Measurements from ENCODE around the gene LVRN.

The LVRN gene

DNA sequence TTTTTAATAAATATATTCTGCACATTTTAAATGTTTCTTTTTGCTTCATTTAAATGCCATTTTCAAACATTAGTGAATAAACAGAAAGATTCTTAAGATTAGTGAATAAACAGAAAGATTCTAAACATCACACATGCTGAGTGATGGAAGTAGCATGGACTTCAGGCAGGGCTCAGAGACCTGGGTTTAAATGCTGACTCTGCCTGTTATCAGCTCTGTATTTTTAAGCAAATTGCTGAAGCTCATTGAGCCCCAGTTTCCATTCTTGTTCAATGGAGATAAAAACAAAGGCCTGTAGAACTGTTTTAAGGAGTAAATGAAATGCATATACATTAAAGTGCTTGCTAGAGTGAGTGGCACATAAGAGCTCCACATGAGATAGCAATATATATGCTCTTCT is 8.1 kb upstream of the LVRN start:
- DNase-seq (ENCODE audit: low read depth) = no peak
- H3K4me3 ChIP-seq (ENCODE audit: low read depth, low read length) = no peak overlapping the region

DNA sequence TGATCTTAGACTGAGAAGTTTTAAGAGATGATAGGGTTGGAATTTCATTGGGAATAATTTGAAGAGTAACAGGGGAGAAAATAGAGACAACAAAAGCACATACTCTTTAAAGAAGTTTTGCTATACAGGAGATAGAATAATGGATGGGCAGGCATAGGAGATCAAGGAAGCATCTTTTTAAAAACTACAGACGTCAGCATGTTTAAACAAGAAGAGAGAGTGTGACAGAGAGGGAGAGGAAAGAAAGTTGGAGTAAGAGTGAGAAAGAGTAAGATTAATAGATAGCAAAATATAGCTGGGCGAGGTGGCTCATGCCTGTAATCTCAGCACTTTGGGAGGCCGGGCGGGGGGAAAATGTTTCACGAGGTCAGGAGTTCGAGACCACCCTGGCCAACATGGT is 5.3 kb upstream of the LVRN start:
- no peak for DNase-seq (ENCODE audit: low read depth)
- H3K4me3 ChIP-seq (ENCODE audit: low read depth, low read length) = no peak overlapping the region

DNA sequence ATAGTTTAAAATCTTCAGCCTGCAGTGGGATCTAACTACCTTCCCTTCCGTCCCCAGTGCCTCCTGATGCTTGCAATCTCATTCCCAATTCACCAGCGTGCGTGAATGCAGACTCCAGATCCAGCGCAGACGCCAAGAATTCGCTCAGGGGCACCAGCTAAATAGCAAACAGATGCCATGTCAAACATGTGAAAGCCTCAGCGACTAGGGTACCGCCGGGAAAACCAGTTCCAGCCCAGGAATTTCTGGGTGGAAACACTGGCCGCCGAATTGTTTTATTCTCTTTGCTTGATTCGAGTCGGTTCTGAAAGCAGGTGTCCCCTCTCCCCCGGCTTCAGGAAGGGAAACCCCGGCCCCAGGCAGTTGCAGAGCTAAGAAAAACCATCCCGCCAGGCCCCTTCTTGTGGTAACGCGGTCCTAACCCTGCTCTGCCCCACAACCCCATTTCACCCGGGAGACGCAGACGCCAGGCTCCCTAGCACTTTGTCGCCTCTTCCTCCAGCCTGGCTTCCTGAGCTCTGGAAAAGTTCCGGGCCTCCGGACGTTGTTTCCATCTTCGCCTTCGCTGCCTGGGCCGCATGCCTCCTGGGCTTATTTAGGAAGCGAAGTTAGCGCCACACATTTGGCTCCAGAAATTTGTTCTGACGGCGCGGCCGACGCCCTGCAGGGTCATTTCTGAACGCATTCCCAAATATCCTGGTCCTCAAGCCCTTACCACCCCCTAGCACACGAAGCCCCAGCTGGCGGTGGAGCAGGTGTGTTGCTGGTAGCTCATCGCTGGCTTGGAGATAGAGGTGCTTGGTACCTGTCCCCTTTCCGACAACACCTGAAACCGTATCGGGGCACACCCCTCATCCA is 665 bp upstream of the LVRN start:
- no peak for DNase-seq (ENCODE audit: low read depth)
- H3K4me3 ChIP-seq (ENCODE audit: low read depth, low read length) = peak overlapping the region; percentile 17

DNA sequence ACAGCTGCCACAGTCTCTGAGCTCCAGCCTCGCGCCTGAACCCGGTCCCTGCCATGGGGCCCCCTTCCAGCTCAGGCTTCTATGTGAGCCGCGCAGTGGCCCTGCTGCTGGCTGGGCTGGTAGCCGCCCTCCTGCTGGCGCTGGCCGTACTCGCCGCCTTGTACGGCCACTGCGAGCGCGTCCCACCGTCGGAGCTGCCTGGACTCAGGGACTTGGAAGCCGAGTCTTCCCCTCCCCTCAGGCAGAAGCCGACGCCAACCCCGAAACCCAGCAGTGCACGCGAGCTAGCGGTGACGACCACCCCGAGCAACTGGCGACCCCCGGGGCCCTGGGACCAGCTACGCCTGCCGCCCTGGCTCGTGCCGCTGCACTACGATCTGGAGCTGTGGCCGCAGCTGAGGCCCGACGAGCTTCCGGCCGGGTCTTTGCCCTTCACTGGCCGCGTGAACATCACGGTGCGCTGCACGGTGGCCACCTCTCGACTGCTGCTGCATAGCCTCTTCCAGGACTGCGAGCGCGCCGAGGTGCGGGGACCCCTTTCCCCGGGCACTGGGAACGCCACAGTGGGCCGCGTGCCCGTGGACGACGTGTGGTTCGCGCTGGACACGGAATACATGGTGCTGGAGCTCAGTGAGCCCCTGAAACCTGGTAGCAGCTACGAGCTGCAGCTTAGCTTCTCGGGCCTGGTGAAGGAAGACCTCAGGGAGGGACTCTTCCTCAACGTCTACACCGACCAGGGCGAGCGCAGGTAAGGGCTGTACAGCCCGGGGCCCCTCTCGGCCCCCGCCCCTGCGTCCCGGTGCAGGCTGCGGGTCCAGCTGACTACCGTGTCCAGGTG is 509 bp downstream of the LVRN start:
- peak overlapping the region; percentile 36 for H3K4me3 ChIP-seq (ENCODE audit: low read depth, low read length)
- no peak for DNase-seq (ENCODE audit: low read depth)

DNA sequence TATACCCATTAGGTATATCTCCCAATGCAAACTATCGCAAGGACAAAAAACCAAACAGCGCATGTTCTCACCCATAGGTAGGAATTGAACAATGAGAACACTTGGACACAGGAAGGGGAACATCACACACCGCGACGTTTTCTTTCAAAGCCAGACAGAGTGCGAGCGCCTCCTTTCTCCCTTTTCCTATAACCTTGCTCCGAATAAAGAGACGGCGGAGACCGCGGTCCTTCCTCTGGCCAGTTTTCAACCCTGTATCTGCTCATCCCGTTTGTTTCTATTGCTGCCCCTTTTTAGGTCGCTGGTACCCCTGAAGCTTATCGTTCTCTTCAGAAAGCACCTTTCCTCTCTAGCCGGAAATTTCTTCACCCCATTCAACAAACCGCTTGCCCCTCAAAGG is 1.3 kb downstream of the LVRN start:
- H3K4me3 ChIP-seq (ENCODE audit: low read depth, low read length) = no peak overlapping the region
- DNase-seq (ENCODE audit: low read depth) = no peak

DNA sequence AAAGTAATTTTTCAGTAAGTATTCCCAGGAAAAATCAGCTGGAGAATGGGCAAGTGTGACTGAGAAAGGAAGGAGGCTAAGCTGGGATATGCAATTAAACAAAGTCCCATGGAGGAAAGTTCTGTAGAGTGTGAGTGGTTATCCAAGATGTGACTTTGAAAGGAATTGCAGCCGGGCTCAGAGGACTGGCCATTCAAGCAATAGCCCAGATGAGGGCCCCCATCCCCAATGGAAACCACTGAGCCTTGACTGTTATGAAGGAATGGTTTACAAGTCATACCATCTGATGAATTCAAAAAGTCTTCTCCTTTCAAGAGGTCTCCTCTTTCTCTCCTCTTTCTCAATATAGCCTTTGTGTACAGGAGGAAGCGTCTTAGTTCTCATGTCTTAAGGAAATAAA is 6.5 kb downstream of the LVRN start:
- DNase-seq (ENCODE audit: low read depth) = no peak
- H3K4me3 ChIP-seq (ENCODE audit: low read depth, low read length) = no peak overlapping the region

DNA sequence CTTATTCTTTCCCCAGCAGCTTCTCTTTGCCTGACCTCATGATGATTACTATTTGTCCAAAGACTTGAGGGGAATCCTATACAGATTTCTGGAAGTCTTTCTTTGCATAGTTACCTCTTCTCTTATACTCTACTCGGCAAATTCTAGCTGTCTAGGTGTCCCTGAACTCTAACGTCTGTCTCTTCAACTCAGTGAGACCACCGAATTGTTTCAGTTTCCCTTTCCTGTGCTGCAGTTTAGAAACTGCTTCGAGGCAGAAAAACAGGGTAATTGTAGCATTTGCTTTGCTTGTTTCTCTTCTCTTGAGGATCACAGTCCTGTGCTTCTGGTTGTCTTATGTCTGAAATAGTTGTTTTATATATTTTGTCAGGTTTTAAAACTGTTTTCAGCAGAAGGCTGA is 14.8 kb downstream of the LVRN start:
- DNase-seq (ENCODE audit: low read depth) = no peak

DNA sequence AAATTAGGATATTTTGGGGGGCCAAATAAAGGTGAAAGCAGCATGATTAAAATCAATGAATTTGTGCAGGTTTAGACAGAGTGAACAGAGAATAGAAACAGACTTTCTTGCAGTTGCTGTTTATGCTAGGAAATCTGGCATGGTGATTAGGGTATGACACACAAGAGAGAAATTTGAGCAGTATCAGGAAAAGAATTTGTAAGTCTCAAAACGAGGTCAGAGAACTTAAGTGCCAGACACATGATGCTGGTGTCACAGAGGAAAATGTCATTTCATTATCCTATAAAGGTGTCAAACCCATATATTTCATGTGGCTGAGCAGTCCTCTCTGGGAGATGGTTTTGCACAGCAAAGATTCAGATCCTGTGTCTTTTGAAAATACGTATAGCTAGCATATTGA is 15.7 kb downstream of the LVRN start:
- peak; percentile 54 for DNase-seq (ENCODE audit: low read depth)
- H3K4me3 ChIP-seq (ENCODE audit: low read depth, low read length) = no peak overlapping the region

More for the DNA sequence above, 14.8 kb downstream of the LVRN start:
- H3K4me3 ChIP-seq (ENCODE audit: low read depth, low read length) = no peak overlapping the region

DNA sequence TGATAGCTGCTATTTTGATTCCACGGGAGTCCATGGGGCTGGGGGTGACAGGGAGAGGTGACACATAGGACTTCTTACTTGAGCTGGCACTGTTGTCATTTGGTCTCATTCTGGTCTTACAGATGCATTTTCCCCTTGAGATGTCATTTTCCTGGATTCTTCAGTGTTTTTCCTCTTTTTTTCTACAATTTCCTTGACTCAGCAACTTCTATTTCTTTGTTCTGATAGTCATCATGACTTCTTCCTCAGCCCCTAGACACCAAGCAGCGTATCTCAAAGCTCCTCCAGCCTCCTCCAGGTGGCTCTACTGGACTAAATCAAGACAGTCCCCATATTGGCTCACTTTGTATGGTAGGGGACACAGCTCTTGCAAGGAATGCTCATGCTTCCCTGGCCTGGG is 16.5 kb downstream of the LVRN start:
- H3K4me3 ChIP-seq (ENCODE audit: low read depth, low read length) = no peak overlapping the region
- DNase-seq (ENCODE audit: low read depth) = no peak

DNA sequence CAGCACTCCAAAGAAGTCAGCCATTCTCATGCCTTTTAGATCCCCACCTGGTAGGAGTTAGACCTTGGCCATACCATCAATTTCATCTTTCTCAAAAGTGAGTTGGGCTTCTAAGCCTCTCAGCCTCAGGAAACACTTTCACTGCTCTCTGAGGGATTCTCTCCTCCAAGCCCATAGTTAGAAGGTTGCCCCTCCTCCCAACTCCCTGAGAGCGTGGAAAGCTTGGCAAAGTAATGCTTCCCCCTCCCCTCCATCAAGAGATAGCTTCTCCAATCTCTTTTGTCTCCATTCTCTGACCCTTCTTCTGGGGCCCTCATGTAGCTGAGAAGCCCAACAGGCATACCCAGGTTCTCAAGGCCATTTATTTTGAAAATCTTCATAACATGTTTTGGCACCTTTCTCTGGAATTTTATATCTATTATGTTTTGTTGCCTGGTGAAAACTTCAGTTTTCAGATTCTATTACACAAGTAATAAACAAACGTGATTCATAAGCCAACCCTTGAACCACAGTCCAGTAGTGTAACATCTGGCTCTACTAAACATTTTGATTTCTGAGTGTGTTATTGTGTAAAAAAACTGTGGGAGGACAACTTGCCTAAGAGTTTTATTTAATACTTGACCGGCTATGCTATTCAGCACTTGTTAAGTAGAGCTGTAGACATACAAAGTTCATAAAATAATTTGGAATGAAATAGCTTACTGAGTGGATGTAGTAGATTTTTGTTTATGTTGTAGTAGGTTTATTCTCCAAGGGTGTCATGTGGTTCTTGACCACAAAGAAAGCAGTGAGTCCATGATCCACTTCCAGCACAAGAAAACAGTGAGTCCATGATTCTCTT is 17.1 kb downstream of the LVRN start:
- peak; percentile 44 for DNase-seq (ENCODE audit: low read depth)

DNA sequence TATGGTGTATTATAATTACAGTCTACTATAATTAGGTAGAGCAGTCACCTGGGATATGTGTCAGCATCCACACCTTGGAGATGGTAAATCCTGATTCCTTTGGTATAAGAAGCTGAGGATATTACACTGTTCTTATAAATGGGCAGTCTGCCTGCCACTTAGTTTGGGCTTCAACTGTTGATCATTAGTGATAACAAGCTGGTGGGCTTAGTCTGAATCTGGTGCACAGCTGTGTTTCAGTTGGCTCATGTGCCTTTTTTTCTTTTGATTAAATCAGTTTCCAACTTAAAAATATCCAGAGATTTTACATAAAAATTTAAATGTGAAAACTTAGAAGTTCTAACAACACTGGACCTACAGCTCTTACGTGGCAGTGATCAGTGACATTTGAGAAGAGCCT is 21.2 kb downstream of the LVRN start:
- no peak for DNase-seq (ENCODE audit: low read depth)
- no peak overlapping the region for H3K4me3 ChIP-seq (ENCODE audit: low read depth, low read length)

More for the DNA sequence above, 17.1 kb downstream of the LVRN start:
- H3K4me3 ChIP-seq (ENCODE audit: low read depth, low read length) = no peak overlapping the region

DNA sequence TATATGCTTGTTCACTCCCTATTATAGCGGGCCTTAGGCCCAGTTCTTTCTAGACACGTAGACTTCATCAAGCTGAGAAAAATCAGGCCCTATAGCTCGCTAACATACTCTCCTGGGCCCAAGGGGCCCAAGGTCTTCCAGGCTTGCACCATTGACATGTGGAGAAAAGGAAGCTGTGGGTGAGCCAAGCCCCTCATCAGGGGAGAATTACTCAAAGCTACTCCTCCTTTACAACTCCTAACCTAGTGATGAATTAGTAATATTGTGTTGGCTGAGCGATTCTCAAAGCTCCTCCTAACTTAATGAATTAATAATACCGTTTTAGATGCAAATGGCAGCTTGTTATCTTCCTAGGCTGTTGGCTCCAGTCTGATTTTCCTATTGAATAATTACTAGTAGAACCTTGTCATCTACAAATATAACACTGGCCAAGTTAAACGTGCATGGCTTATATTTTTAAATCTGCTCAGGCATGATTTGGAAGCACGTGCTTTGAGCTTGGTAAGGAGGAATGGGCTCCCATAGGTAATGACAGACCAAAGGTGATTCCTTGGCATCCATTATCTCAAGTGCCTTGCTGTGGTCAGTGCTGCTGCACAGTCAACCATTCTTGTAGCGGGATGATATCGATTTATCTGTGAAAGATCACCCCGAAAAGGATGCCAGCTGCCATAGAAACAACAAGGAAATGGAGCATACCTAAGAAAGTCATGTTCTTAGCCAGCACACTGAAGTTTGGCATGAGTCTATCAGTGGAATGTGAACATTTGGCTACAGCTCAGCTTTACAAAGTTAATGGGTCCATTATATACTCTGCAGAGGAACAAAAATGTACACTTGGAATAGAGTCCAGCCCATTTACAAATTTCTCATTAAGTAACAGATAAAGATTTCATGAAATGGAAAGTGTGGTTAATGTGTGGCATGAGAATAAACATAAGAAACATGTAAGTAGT is 23.8 kb downstream of the LVRN start:
- no peak for DNase-seq (ENCODE audit: low read depth)
- no peak overlapping the region for H3K4me3 ChIP-seq (ENCODE audit: low read depth, low read length)

DNA sequence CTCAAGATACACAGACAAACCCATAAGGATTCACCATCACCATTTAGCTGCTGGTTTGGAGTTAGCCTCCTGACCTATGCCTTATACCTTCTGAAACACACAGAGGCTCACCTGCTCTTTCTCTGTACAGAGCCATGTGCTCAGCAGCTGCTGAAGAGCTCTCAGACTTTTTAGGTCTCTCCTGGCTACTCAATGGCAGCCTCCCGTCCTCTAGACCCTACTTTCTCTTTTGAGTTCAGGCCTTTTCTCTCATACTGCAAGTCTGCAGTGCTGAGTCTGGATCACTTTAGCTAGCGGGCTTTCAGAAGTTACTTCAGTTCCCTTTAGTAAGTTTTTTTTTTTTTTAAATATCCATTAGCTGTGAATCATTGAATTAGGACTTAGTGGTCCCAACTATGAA is 25.7 kb downstream of the LVRN start:
- no peak overlapping the region for H3K4me3 ChIP-seq (ENCODE audit: low read depth, low read length)
- DNase-seq (ENCODE audit: low read depth) = no peak

DNA sequence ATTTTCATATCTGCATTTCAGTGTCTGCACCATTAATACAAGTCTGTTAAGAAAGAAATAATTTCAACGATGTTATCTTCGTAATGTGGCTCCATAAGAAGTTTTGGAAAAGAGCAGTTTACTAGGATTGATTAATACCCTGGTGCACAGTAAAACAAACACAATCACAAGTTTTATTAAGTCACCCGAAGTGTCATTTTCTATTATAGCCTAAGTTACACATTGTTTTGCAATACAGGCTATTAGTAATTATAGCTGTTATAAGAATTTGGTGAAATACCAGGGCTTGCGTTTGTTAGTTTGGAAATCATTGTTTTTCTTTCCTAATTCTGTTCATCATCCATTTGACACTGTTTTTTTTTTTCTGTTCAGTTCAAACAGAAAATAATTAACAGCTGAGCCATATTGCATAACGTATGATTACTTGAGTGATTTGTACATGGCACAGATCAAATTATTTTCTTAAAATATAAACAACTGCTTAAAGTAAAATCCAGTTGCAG is 30.6 kb downstream of the LVRN start:
- no peak overlapping the region for H3K4me3 ChIP-seq (ENCODE audit: low read depth, low read length)
- DNase-seq (ENCODE audit: low read depth) = no peak

DNA sequence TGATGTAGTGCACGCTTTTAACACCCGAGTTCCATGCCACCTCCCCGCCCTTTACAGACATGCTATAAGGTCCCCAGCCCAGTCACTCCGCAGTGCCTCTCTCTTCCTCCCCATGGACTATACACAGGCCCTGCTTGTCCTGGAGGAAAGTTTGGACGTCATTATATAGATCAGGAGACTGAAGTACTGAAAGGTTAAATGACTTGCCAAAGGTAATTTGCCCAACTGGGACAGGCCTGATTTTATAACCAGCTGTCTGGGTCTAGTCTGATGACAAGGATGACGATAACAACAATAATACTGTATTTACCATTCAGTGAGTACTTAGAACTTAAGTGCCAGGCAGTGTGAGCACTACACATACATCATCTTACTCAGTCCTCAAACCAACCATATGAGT is 33.1 kb downstream of the LVRN start:
- no peak overlapping the region for H3K4me3 ChIP-seq (ENCODE audit: low read depth, low read length)
- DNase-seq (ENCODE audit: low read depth) = no peak

DNA sequence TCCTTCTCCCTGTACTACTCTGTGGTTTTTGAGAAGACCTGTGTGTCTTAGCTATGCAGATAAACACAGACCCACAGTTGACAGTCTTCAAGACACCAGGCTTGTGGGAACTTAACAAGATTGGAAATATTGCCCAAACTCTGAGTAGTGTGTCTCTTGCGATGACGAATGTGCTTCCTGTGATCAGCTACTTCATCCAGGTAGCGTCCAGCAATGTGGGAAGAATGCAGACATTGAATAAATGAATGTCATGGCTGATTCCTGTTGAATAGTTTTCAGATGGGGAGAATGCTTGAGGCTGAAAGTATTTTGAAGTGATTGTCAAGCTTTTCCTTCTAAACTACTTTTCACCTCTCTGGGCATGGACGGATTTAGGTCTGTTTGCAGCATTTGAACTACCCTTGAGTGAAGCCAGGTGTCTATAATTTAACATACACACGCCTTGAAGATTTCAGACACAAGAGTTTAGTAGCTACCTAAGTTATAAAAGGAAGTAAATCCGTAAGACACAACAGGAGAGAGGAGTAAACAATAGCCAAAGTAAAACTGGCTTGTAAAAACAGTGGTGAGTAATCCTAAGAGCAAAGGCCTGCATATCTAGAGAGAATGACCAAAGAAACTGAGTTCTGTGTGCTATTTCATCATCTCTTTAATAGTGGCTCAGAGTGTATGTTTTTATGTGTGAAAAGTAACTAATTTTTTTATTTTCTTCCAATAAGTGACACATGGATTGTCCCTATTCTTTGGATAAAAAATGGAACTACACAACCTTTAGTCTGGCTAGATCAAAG is 40.0 kb downstream of the LVRN start:
- no peak overlapping the region for H3K4me3 ChIP-seq (ENCODE audit: low read depth, low read length)
- DNase-seq (ENCODE audit: low read depth) = no peak

DNA sequence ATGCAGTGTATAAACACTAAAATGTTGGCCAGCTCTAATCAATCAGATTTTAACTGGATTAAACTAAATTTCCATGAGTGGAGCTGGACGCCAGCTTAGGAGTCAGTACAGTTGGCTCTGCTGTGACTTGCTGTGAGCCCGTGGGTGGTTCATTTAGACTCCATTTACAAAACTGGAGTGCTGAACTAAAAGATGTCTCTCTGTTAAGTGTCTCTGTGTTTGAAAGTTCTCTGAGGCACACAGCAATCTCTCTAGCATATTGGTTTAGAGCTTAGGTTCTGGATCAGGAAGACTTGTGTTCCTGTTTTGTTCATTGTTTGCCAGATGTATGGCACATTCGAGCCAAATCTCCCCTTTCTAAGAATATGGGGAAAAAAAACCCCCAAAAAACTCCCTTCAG is 42.0 kb downstream of the LVRN start:
- DNase-seq (ENCODE audit: low read depth) = no peak
- no peak overlapping the region for H3K4me3 ChIP-seq (ENCODE audit: low read depth, low read length)

DNA sequence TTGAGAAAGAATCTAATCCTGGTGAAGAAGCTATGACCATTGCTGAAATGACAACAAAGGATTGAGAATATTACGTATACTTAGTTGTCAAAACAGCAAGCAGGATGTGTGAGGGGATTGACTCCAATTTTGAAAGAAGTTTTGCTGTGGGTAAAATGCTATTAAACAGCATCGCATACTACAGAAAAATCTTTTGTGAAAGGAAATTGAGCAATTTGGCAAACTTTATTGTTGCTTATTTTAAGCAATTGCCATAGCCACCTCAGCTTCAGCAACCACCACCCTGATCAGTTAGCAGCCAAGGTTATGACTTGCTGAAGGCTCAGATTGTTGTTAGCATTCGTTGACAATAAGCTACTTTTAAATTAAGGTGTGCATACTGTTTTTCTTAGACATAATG is 47.5 kb downstream of the LVRN start:
- H3K4me3 ChIP-seq (ENCODE audit: low read depth, low read length) = no peak overlapping the region
- DNase-seq (ENCODE audit: low read depth) = no peak
